PC-3 (cell line): ENCODE data around the gene RFX4. TPM values are rescaled to one million over a fixed set of nuclear protein-coding genes. Genes with fewer than 3 reads are reported as not detected.
A peak's percentile ranks its signal among the peaks of the same experiment; 100 is the strongest.

Experiments
- ATAC-seq: fragments of 200-7000 bp; cut with Tn5 transposase; 2 replicates; pipeline ENCODE4 v1.9.1; 2020; ENCODE audit warnings: mild to moderate bottlenecking, moderate library complexity
- BruUV-seq: library from RNA; stranded (reverse); fragments of 400-500 nt; replicated peaks from 2 replicates; lab custom pipeline; 2021; lab: Mats Ljungman, UMichigan
- CTCF ChIA-PET: fragments of 300-600 bp; sonication (Branson Sonifier 250); formaldehyde crosslinking; loops from one replicate; lab custom pipeline; 2022; ENCODE audit warnings: antibody characterized with exemption; lab: Charles Lee
- POLR2A ChIA-PET: fragments of 300-600 bp; sonication (Branson Sonifier 250); formaldehyde crosslinking; loops from one replicate; lab custom pipeline; 2022; ENCODE audit warnings: antibody characterized with exemption; ENCODE audit not compliant: unreplicated experiment; lab: Charles Lee
- DNase-seq: peaks from one replicate; pipeline ENCODE4 v3.0.0-alpha.2; 2015
- H2AFZ ChIP-seq: fragments of 300-600 bp; sonication (generic); 2 replicates; pipeline ENCODE4 v1.6.0; 2016; ENCODE audit warnings: antibody characterized with exemption, low read length
- H3F3A ChIP-seq: fragments of 300-600 bp; sonication (generic); one replicate; pipeline ENCODE4 v1.6.0; 2017; ENCODE audit warnings: antibody characterized with exemption, low read length, control low read depth, mild to moderate bottlenecking; ENCODE audit not compliant: unreplicated experiment
- H3K27ac ChIP-seq: fragments of 300-600 bp; sonication (generic); 2 replicates; pipeline ENCODE4 v1.5.1; 2016; ENCODE audit warnings: mild to moderate bottlenecking, low read length
- H3K27me3 ChIP-seq: fragments of 300-600 bp; sonication (generic); 2 replicates; pipeline ENCODE4 v1.6.1; 2016; ENCODE audit warnings: low read length, mixed read lengths
- H3K36me3 ChIP-seq: fragments of 300-600 bp; sonication (generic); 2 replicates; pipeline ENCODE4 v1.6.1; 2016; ENCODE audit warnings: low read depth, mixed run types, low read length, mixed read lengths
- H3K4me1 ChIP-seq: fragments of 300-600 bp; sonication (generic); 2 replicates; pipeline ENCODE4 v1.5.1; 2016; ENCODE audit warnings: low read length; ENCODE audit not compliant: insufficient read depth
- H3K4me2 ChIP-seq: fragments of 300-600 bp; sonication (generic); 2 replicates; pipeline ENCODE4 v1.6.0; 2016; ENCODE audit warnings: low read length
- H3K4me3 ChIP-seq: fragments of 300-600 bp; sonication (generic); 2 replicates; pipeline ENCODE4 v1.5.1; 2016; ENCODE audit warnings: mild to moderate bottlenecking, low read length, mixed read lengths
- H3K79me2 ChIP-seq: fragments of 300-600 bp; sonication (generic); 2 replicates; pipeline ENCODE4 v1.6.1; 2017; ENCODE audit warnings: low read length, mixed read lengths
- H3K9ac ChIP-seq: fragments of 300-600 bp; sonication (generic); 2 replicates; pipeline ENCODE4 v1.6.0; 2016; ENCODE audit warnings: mild to moderate bottlenecking, low read length
- H3K9me2 ChIP-seq: fragments of 300-600 bp; sonication (generic); replicated peaks from 2 replicates; pipeline ENCODE4 v1.6.1; 2016; ENCODE audit warnings: mixed run types, low read length, mixed read lengths
- H3K9me3 ChIP-seq: fragments of 300-600 bp; sonication (generic); 2 replicates; pipeline ENCODE4 v1.6.1; 2016; ENCODE audit warnings: low read length, mixed read lengths
- H4K20me1 ChIP-seq: fragments of 300-600 bp; sonication (generic); 2 replicates; pipeline ENCODE4 v1.6.1; 2016; ENCODE audit warnings: low read length, mixed read lengths
- EZH2 ChIP-seq: fragments of 300-600 bp; sonication (generic); IDR thresholded peaks from one replicate; pipeline ENCODE4 v1.6.1; 2017; ENCODE audit warnings: antibody characterized with exemption, mild to moderate bottlenecking, low read length; ENCODE audit not compliant: unreplicated experiment
- EZH2phosphoT487 ChIP-seq: fragments of 300-600 bp; sonication (generic); IDR thresholded peaks from 2 replicates; pipeline ENCODE4 v1.6.1; 2018; ENCODE audit warnings: mild to moderate bottlenecking, antibody characterized with exemption, low read length, borderline replicate concordance
- intact Hi-C: fragments of 100-400 bp; cut with micrococcal nuclease; formaldehyde crosslinking; loops from 2 replicates; pipeline ENCODE4 v1.9.0; 2023
- total RNA-seq: library from RNA; depleted of rRNA; stranded (reverse); fragments of >200 nt; gene quantifications from 2 replicates; pipeline ENCODE4 v1.2.3, GENCODE V29; 2014
- TF ChIP-seq, protein P1 (sequence below): fragments of 300-600 bp; sonication (generic); conservative IDR thresholded peaks from 2 replicates; pipeline ENCODE4 v1.5.1; 2017; ENCODE audit warnings: antibody characterized with exemption, low read depth, mild to moderate bottlenecking, low read length

The RFX4 gene
- total RNA-seq, 1 experiment from 2014 or later = not detected

DNA sequence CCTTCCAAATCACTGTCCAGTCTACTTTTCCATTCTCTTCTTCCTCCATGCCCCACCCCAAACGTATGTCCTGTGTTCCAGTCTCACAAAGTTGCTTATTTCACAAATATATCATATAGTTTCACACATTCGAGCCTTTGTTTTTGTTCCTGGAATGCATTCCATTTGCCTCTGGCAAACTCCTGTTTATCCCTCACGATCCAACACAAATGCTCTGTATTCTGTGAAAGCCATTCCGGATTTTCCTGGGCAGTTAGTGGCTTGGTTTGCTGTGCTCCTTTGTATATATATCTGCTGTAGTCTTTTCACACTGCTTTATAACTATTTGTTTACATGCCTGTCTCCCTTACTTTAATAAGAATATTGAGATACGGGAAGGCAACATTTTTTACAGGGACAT is 200.7 kb downstream of the RFX4 start:
- no TSS peak for BruUV-seq
- 0 out of 2 replicates have a peak, but pooled peaks cover 6% of the 10 kb centered on the region for H4K20me1 ChIP-seq

GRCh38 chr12:106790020-106790419 is 207.2 kb downstream of the RFX4 start:
- DNase-seq = peak; percentile 28
- no peaks in the 10 kb centered on the region for H3F3A ChIP-seq
- peak; percentile 61; the same call in 1 of the 2 replicates for ATAC-seq
- H3K36me3 ChIP-seq = peaks cover 24% of the 10 kb centered on the region
- no peaks in the 10 kb centered on the region for H3K27me3 ChIP-seq
- intact Hi-C loops = no loop called here
- H2AFZ ChIP-seq = no peak overlapping the region
- H3K9me2 ChIP-seq = no peaks in the 10 kb centered on the region
- no peak overlapping the region for H3K9ac ChIP-seq
- TF ChIP-seq EZH2phosphoT487 = no peak
- no peak for TF ChIP-seq EZH2
- TF ChIP-seq, protein P1, sequence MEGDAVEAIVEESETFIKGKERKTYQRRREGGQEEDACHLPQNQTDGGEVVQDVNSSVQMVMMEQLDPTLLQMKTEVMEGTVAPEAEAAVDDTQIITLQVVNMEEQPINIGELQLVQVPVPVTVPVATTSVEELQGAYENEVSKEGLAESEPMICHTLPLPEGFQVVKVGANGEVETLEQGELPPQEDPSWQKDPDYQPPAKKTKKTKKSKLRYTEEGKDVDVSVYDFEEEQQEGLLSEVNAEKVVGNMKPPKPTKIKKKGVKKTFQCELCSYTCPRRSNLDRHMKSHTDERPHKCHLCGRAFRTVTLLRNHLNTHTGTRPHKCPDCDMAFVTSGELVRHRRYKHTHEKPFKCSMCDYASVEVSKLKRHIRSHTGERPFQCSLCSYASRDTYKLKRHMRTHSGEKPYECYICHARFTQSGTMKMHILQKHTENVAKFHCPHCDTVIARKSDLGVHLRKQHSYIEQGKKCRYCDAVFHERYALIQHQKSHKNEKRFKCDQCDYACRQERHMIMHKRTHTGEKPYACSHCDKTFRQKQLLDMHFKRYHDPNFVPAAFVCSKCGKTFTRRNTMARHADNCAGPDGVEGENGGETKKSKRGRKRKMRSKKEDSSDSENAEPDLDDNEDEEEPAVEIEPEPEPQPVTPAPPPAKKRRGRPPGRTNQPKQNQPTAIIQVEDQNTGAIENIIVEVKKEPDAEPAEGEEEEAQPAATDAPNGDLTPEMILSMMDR = peak; percentile 60
- H3K79me2 ChIP-seq = no peaks in the 10 kb centered on the region
- H3K4me3 ChIP-seq = no peak overlapping the region
- POLR2A ChIA-PET = interaction anchor here (0.5 kb wide), 1 partner anchor 10 kb away, joined by 3 read pairs; no protein-coding TSS in a partner anchor
- BruUV-seq = no TSS peak
- CTCF ChIA-PET = interaction anchor here (0.6 kb wide), 1 partner anchor 54 kb away, joined by 4 read pairs; no protein-coding TSS in a partner anchor
- no peaks in the 10 kb centered on the region for H3K9me3 ChIP-seq
- H3K4me2 ChIP-seq = no peak overlapping the region
- H3K27ac ChIP-seq = no peak overlapping the region
- H3K4me1 ChIP-seq = no peaks in the 10 kb centered on the region
- no peaks in the 10 kb centered on the region for H4K20me1 ChIP-seq

More for the DNA sequence above, 200.7 kb downstream of the RFX4 start:
- Histone ChIP-seq H3K79me2 (peaks cover 50% of the 10 kb centered on the region), H3K4me3 (no peak overlapping the region), H3K27me3 (no peaks in the 10 kb centered on the region), H3K4me1 (peaks cover 14% of the 10 kb centered on the region), H3K4me2 (no peak overlapping the region), H3K9me3 (no peaks in the 10 kb centered on the region), H3K27ac (no peak overlapping the region), H3F3A (no peaks in the 10 kb centered on the region), H3K36me3 (peaks cover 4% of the 10 kb centered on the region; the same call in 1 of the 2 replicates), H3K9me2 (no peaks in the 10 kb centered on the region), H2AFZ (no peak overlapping the region), H3K9ac (no peak overlapping the region)
- TF ChIP-seq, protein P1 = no peak
- TF ChIP-seq EZH2phosphoT487 = no peak
- TF ChIP-seq EZH2 = no peak
- intact Hi-C loops = no loop called here
- no peak for DNase-seq
- ChIA-PET CTCF (no interaction called here), POLR2A (no interaction called here)
- ATAC-seq = no peak

- POLR2A ChIA-PET = no interaction called here
Measured at GRCh38 chr12:106791531-106791930, 208.7 kb downstream of the RFX4 start.

More at GRCh38 chr12:106791531-106791930, 208.7 kb downstream of the RFX4 start:
- H3K4me3 ChIP-seq = no peak overlapping the region
- no peak overlapping the region for H2AFZ ChIP-seq
- no peak overlapping the region for H3K4me2 ChIP-seq
- H3F3A ChIP-seq = no peaks in the 10 kb centered on the region
- no peak for TF ChIP-seq EZH2
- no peak for TF ChIP-seq EZH2phosphoT487
- TF ChIP-seq, protein P1 = no peak
- no TSS peak for BruUV-seq
- no peaks in the 10 kb centered on the region for H3K4me1 ChIP-seq
- no peaks in the 10 kb centered on the region for H3K9me2 ChIP-seq
- intact Hi-C loops = no loop called here
- H3K27ac ChIP-seq = no peak overlapping the region
- H3K27me3 ChIP-seq = no peaks in the 10 kb centered on the region
- H3K79me2 ChIP-seq = no peaks in the 10 kb centered on the region
- CTCF ChIA-PET = no interaction called here
- H4K20me1 ChIP-seq = no peaks in the 10 kb centered on the region
- H3K9me3 ChIP-seq = no peaks in the 10 kb centered on the region
- ATAC-seq = no peak
- H3K36me3 ChIP-seq = peaks cover 24% of the 10 kb centered on the region
- H3K9ac ChIP-seq = no peak overlapping the region
- DNase-seq = no peak
